Prostate gland (tissue), 2 donors: Measurements from ENCODE around the gene ADRA2B.
"Not testable (repeated sequence)": the region's sequence is repeated elsewhere in the genome, so short reads cannot be mapped to it uniquely, and the experiment has no call there.

Experiments
- CTCF ChIP-seq, 4 experiments: fragments of 200-600 bp in 2 of 4; fragments of 450-650 bp in 2 of 4; sonication (generic) in 2 of 4; IDR thresholded peaks; 1 replicate in 3 of 4; 2 replicates in 1 of 4; pipeline ENCODE4 v1.5.1; 2016 to 2019; ENCODE audit warnings: antibody characterized with exemption in 4 of 4, mild to moderate bottlenecking in 2 of 4, moderate library complexity in 2 of 4
- POLR2A ChIP-seq: fragments of 450-650 bp; IDR thresholded peaks from one replicate; pipeline ENCODE4 v1.6.1; 2016; ENCODE audit warnings: antibody characterized with exemption, mild to moderate bottlenecking
- POLR2AphosphoS5 ChIP-seq: sonication (generic); formaldehyde crosslinking; IDR thresholded peaks from one replicate; pipeline ENCODE4 v1.6.1; 2017; ENCODE audit warnings: antibody characterized with exemption

- TF ChIP-seq CTCF (IDR thresholded peaks at IDR 0.05); POLR2AphosphoS5; POLR2A: not testable (repeated sequence)
Observed at GRCh38 chr2:96071087-96071976, 45.0 kb downstream of the ADRA2B start.
